ENCODE measurements around the gene RNASEH2A. TPM values are rescaled to one million over a fixed set of nuclear protein-coding genes. Genes with fewer than 3 reads are reported as not detected.
A peak's percentile ranks its signal among the peaks of the same experiment; 100 is the strongest.

Gene RNASEH2A
- total RNA-seq, 4 donors from 2014 or later, result 7.1 to 19.2 (median 14.9) TPM

DNA sequence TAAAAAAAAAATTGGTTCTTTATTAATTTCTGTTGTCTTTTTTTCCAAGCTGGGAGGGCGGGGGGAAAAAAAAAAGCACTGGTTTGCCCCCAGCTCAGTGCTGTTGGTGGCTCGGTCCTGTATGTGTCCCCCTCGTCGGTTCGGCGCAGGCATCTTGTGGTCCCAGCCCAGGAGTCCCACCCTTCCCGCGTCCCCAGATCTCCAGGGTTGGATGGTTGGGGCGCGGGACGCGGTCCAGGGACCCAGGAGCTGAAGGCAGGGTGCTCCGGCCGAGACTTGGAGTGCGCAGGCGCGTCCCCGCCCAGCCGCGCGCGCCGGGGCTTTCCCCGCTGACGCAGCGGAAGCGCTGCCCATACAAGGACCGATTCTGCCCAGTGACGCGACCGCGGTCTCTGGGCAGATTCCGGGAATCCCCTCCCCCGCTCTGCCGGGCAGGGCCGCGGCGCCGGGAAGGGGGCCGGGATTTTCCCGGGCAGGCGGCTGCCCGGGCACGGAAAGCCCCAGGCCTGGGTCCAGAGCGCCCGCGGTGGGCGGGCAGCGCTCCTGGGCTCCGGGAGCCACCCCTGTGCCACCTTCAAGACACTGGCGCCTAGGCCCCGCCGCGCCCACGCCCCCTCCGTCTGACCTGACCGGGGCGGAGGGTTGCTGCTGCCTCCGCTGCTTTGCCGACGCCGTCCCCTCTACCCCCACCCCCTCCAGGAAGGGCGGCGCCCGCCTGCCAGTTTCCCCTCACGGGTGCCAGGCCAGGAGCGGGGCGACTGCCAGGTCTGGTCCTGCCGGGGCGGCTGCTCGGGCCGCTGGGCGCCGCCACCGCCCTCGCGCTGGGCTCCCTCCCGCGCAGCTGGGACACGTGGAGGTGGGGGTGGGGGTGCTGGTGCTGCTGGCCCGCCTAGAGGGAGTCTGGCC, 12.8 kb upstream of the RNASEH2A start:
- Histone ChIP-seq H3K27me3 (no peaks in the 10 kb centered on the region), H3K4me1 (peaks cover 28 to 61% (median 44%) of the 10 kb centered on the region in 3 donors)

GRCh38 chr19:12794196-12794941, 12.0 kb upstream of the RNASEH2A start:
- no peak for DNase-seq
- intact Hi-C loops (cut with DNase I), result no loop called here
- peak overlapping the region; percentile 79 to 89 (median 88) for H3K4me3 ChIP-seq

More for the DNA sequence above, 12.8 kb upstream of the RNASEH2A start:
- TF ChIP-seq POLR2A (IDR thresholded peaks at IDR 0.05), result peak in 3 of 4 donors; percentile 50 to 93 (median 77)
- TF ChIP-seq, protein P1, sequence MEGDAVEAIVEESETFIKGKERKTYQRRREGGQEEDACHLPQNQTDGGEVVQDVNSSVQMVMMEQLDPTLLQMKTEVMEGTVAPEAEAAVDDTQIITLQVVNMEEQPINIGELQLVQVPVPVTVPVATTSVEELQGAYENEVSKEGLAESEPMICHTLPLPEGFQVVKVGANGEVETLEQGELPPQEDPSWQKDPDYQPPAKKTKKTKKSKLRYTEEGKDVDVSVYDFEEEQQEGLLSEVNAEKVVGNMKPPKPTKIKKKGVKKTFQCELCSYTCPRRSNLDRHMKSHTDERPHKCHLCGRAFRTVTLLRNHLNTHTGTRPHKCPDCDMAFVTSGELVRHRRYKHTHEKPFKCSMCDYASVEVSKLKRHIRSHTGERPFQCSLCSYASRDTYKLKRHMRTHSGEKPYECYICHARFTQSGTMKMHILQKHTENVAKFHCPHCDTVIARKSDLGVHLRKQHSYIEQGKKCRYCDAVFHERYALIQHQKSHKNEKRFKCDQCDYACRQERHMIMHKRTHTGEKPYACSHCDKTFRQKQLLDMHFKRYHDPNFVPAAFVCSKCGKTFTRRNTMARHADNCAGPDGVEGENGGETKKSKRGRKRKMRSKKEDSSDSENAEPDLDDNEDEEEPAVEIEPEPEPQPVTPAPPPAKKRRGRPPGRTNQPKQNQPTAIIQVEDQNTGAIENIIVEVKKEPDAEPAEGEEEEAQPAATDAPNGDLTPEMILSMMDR (IDR thresholded peaks at IDR 0.05), result peak in 3 of 6 experiments; percentile 14 to 17 (median 15)
- intact Hi-C loops (cut with DNase I), result no loop called here
- WGBS, 2 donors, result 0% methylated on average over 1 to 9 of the region's 81 CpGs
- H3K4me3 ChIP-seq, result peak overlapping the region; percentile 79 to 89 (median 88)
- H3K36me3 ChIP-seq, result peaks cover 0 to 20% (median 11%) of the 10 kb centered on the region in 3 donors
- H3K9me3 ChIP-seq, result no peaks in the 10 kb centered on the region
- peak; percentile 66 for DNase-seq
- H3K27ac ChIP-seq, result peak overlapping the region; percentile 99

DNA sequence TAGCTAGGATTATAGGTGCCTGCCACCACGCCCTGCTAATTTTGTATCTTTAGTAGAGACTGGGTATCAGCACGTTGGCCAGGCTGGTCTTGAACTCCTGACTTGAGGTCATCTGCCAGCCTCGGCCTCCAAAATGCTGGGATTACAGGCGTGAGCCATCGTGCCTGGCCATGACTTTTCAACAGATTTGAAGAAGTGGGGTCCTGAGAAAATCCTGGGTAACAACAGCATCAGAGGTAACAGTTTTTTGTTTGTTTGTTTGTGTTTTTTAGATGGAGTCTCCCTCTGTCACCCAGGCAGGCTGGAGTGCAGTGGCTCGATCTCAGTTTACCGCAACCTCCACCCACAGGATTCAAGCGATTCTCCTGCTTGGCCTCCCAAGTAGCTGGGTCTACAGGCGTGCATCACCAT, 11.4 kb upstream of the RNASEH2A start:
- intact Hi-C loops (cut with DNase I), result no loop called here
- TF ChIP-seq POLR2A (IDR thresholded peaks at IDR 0.05), result no peak
- TF ChIP-seq, protein P1 (IDR thresholded peaks at IDR 0.05), result no peak
- Histone ChIP-seq H3K4me1 (peaks cover 22 to 52% (median 36%) of the 10 kb centered on the region in 3 donors), H3K4me3 (peak overlapping the region in 1 of 4 donors; percentile 89), H3K36me3 (peaks cover 0 to 34% (median 11%) of the 10 kb centered on the region in 3 donors), H3K27ac (peak overlapping the region; percentile 47 to 99 (median 99)), H3K27me3 (no peaks in the 10 kb centered on the region), H3K9me3 (no peaks in the 10 kb centered on the region)
- no peak for DNase-seq
- 79 to 82% methylated on average over 8 to 9 of the region's 9 CpGs for WGBS, 2 donors

More at GRCh38 chr19:12794196-12794941, 12.0 kb upstream of the RNASEH2A start:
- Histone ChIP-seq H3K36me3 (peaks cover 0 to 28% (median 11%) of the 10 kb centered on the region in 3 donors), H3K9me3 (no peaks in the 10 kb centered on the region), H3K4me1 (peaks cover 20 to 53% (median 36%) of the 10 kb centered on the region in 3 donors), H3K27me3 (no peaks in the 10 kb centered on the region), H3K27ac (peak overlapping the region; percentile 99)
- TF ChIP-seq, protein P1 (IDR thresholded peaks at IDR 0.05), result peak in 1 of 6 experiments; percentile 0
- no peak for TF ChIP-seq POLR2A (IDR thresholded peaks at IDR 0.05)
- WGBS, 2 donors, result 51 to 57% methylated on average over 6 to 7 of the region's 7 CpGs

GRCh38 chr19:12796146-12797071, 10.0 kb upstream of the RNASEH2A start:
- intact Hi-C loops (cut with DNase I), result no loop called here
- TF ChIP-seq, protein P1 (IDR thresholded peaks at IDR 0.05), result peak; percentile 90 to 98 (median 96)
- no peak for TF ChIP-seq POLR2A (IDR thresholded peaks at IDR 0.05)
- Histone ChIP-seq H3K9me3 (no peaks in the 10 kb centered on the region), H3K4me3 (peak overlapping the region in 2 of 4 donors; percentile 23 to 25), H3K36me3 (peaks cover 0 to 39% (median 11%) of the 10 kb centered on the region in 3 donors), H3K27me3 (no peaks in the 10 kb centered on the region), H3K4me1 (peaks cover 33 to 55% (median 40%) of the 10 kb centered on the region in 3 donors), H3K27ac (peak overlapping the region; percentile 68 to 99 (median 88))
- no peak for DNase-seq
- WGBS, 2 donors, result 1 to 2% methylated on average over 12 to 15 of the region's 18 CpGs
